ENCODE measurements around the gene AAGAB.

AAGAB gene

GRCh38 chr15:67240235-67241131, 14.0 kb downstream of the AAGAB start:
- TF ChIP-seq SIN3A (IDR thresholded peaks at IDR 0.05; ENCODE audit: borderline replicate concordance, insufficient read depth, low read length): no peak
- no peak for TF ChIP-seq POLR2AphosphoS5 (IDR thresholded peaks at IDR 0.05; ENCODE audit: low read depth, low read length)
- TF ChIP-seq FOXP2 (optimal IDR thresholded peaks at IDR 0.05; ENCODE audit: borderline replicate concordance, extremely low read depth, extremely low read length, insufficient read depth): no peak
- no peak for TF ChIP-seq REST (IDR thresholded peaks at IDR 0.05; ENCODE audit: insufficient read depth in 1 of 2, low read depth in 2 of 2, low read length in 2 of 2)
- no peak for TF ChIP-seq TAF1 (IDR thresholded peaks at IDR 0.05; ENCODE audit: borderline replicate concordance, insufficient read depth, low read length)

DNA sequence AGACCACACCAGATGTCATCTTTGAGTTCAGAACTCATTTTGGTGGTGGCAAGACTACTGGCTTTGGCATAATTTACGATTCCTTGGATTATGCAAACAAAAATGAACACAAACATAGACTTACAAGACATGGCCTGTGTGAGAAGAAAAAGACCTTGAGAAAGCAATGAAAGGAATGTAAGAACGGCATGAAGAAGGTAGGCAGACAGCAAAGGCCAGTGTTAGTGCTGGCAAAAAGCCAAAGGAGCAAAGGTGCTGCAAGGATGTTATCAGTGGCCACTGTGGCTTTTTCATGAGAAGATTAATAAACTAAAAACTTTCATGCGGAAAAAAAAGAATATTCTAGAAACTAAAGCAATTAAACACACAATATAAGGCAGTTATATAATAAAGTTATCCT, 21.9 kb downstream of the AAGAB start:
- TF ChIP-seq FOXP2 (optimal IDR thresholded peaks at IDR 0.05; ENCODE audit: borderline replicate concordance, extremely low read depth, extremely low read length, insufficient read depth): no peak
- no peak for TF ChIP-seq REST (IDR thresholded peaks at IDR 0.05; ENCODE audit: insufficient read depth in 1 of 2, low read depth in 2 of 2, low read length in 2 of 2)
- no peak for TF ChIP-seq TAF1 (IDR thresholded peaks at IDR 0.05; ENCODE audit: borderline replicate concordance, insufficient read depth, low read length)
- TF ChIP-seq POLR2AphosphoS5 (IDR thresholded peaks at IDR 0.05; ENCODE audit: low read depth, low read length): no peak
- no peak for TF ChIP-seq SIN3A (IDR thresholded peaks at IDR 0.05; ENCODE audit: borderline replicate concordance, insufficient read depth, low read length)

GRCh38 chr15:67230504-67230903, 24.0 kb downstream of the AAGAB start:
- TF ChIP-seq TAF1 (IDR thresholded peaks at IDR 0.05; ENCODE audit: borderline replicate concordance, insufficient read depth, low read length): no peak
- TF ChIP-seq REST (IDR thresholded peaks at IDR 0.05; ENCODE audit: insufficient read depth in 1 of 2, low read depth in 2 of 2, low read length in 2 of 2): no peak
- no peak for TF ChIP-seq SIN3A (IDR thresholded peaks at IDR 0.05; ENCODE audit: borderline replicate concordance, insufficient read depth, low read length)
- no peak for TF ChIP-seq POLR2AphosphoS5 (IDR thresholded peaks at IDR 0.05; ENCODE audit: low read depth, low read length)
- TF ChIP-seq FOXP2 (optimal IDR thresholded peaks at IDR 0.05; ENCODE audit: borderline replicate concordance, extremely low read depth, extremely low read length, insufficient read depth): no peak

GRCh38 chr15:67228286-67228685, 26.2 kb downstream of the AAGAB start:
- TF ChIP-seq SIN3A (IDR thresholded peaks at IDR 0.05; ENCODE audit: borderline replicate concordance, insufficient read depth, low read length): no peak
- TF ChIP-seq REST (IDR thresholded peaks at IDR 0.05; ENCODE audit: insufficient read depth in 1 of 2, low read depth in 2 of 2, low read length in 2 of 2): no peak
- no peak for TF ChIP-seq POLR2AphosphoS5 (IDR thresholded peaks at IDR 0.05; ENCODE audit: low read depth, low read length)
- no peak for TF ChIP-seq TAF1 (IDR thresholded peaks at IDR 0.05; ENCODE audit: borderline replicate concordance, insufficient read depth, low read length)
- no peak for TF ChIP-seq FOXP2 (optimal IDR thresholded peaks at IDR 0.05; ENCODE audit: borderline replicate concordance, extremely low read depth, extremely low read length, insufficient read depth)
